HEK293 (cell line): ENCODE results near the gene ACOT9.

Source experiments
- FEZF1 ChIP-seq: fragments of 450-650 bp; formaldehyde crosslinking; IDR thresholded peaks from 2 replicates; pipeline ENCODE4 v1.5.1; 2016; ENCODE audit warnings: missing biosample characterization, missing genetic modification characterization
- HOXC10 ChIP-seq: sonication (generic); formaldehyde crosslinking; IDR thresholded peaks from 2 replicates; pipeline ENCODE4 v1.8.1; 2023; ENCODE audit warnings: mild to moderate bottlenecking, missing genetic modification reagents
- PRDM2 ChIP-seq: fragments of 450-650 bp; formaldehyde crosslinking; IDR thresholded peaks from 2 replicates; pipeline ENCODE4 v1.5.1; 2016; ENCODE audit warnings: missing biosample characterization, missing genetic modification characterization, borderline replicate concordance
- TCF7L2 ChIP-seq: IDR thresholded peaks from 2 replicates; pipeline ENCODE4 v1.6.1; 2011; ENCODE audit warnings: low read depth, mild to moderate bottlenecking, inconsistent platforms, low read length, moderate library complexity, borderline replicate concordance
- ZBTB44 ChIP-seq: fragments of 450-650 bp; IDR thresholded peaks from 2 replicates; pipeline ENCODE4 v1.5.1; 2018; ENCODE audit warnings: missing biosample characterization, mild to moderate bottlenecking, missing genetic modification characterization
- ZBTB8A ChIP-seq: fragments of 450-650 bp; formaldehyde crosslinking; IDR thresholded peaks from 2 replicates; pipeline ENCODE4 v1.5.1; 2016; ENCODE audit warnings: missing biosample characterization, missing genetic modification characterization
- ZIC2 ChIP-seq: fragments of 450-650 bp; formaldehyde crosslinking; IDR thresholded peaks from 2 replicates; pipeline ENCODE4 v1.5.1; 2016; ENCODE audit warnings: missing biosample characterization, missing genetic modification characterization
- ZNF148 ChIP-seq: fragments of 450-650 bp; formaldehyde crosslinking; IDR thresholded peaks from 2 replicates; pipeline ENCODE4 v1.5.0; 2017; ENCODE audit warnings: missing biosample characterization, missing genetic modification characterization, borderline replicate concordance
- ZNF18 ChIP-seq: fragments of 450-650 bp; formaldehyde crosslinking; IDR thresholded peaks from 2 replicates; pipeline ENCODE4 v1.5.1; 2016; ENCODE audit warnings: missing biosample characterization, missing genetic modification characterization
- ZNF211 ChIP-seq: fragments of 450-650 bp; formaldehyde crosslinking; IDR thresholded peaks from 2 replicates; pipeline ENCODE4 v1.5.1; 2016; ENCODE audit warnings: low read depth, missing biosample characterization, missing genetic modification characterization
- ZNF221 ChIP-seq: fragments of 450-650 bp; formaldehyde crosslinking; IDR thresholded peaks from 2 replicates; pipeline ENCODE4 v1.5.1; 2017; ENCODE audit warnings: missing biosample characterization, missing genetic modification characterization, borderline replicate concordance
- ZNF223 ChIP-seq: fragments of 450-650 bp; formaldehyde crosslinking; IDR thresholded peaks from 2 replicates; pipeline ENCODE4 v1.5.1; 2016; ENCODE audit warnings: missing biosample characterization, missing genetic modification characterization
- ZNF239 ChIP-seq: fragments of 450-650 bp; formaldehyde crosslinking; IDR thresholded peaks from 2 replicates; pipeline ENCODE4 v1.5.1; 2016; ENCODE audit warnings: missing biosample characterization, missing genetic modification characterization
- ZNF341 ChIP-seq: fragments of 450-650 bp; formaldehyde crosslinking; IDR thresholded peaks from 2 replicates; pipeline ENCODE4; 2016; ENCODE audit warnings: low read depth, missing biosample characterization, missing genetic modification characterization
- ZNF350 ChIP-seq: fragments of 450-650 bp; formaldehyde crosslinking; IDR thresholded peaks from 2 replicates; pipeline ENCODE4 v1.5.0; 2017; ENCODE audit warnings: missing biosample characterization, mild to moderate bottlenecking, missing genetic modification characterization
- ZNF416 ChIP-seq: fragments of 450-650 bp; formaldehyde crosslinking; IDR thresholded peaks from 2 replicates; pipeline ENCODE4 v1.5.1; 2016; ENCODE audit warnings: missing biosample characterization, missing genetic modification characterization
- ZNF521 ChIP-seq: fragments of 450-650 bp; formaldehyde crosslinking; IDR thresholded peaks from 2 replicates; pipeline ENCODE4 v1.5.1; 2017; ENCODE audit warnings: missing biosample characterization, mild to moderate bottlenecking, missing genetic modification characterization
- ZNF529 ChIP-seq: fragments of 450-650 bp; formaldehyde crosslinking; IDR thresholded peaks from 2 replicates; pipeline ENCODE4 v1.5.1; 2017; ENCODE audit warnings: missing genetic modification characterization, missing biosample characterization; ENCODE audit not compliant: insufficient replicate concordance
- ZNF645 ChIP-seq: fragments of 450-650 bp; formaldehyde crosslinking; IDR thresholded peaks from 2 replicates; pipeline ENCODE4; 2016; ENCODE audit warnings: missing biosample characterization, missing genetic modification characterization
- ZNF747 ChIP-seq: fragments of 450-650 bp; formaldehyde crosslinking; IDR thresholded peaks from 2 replicates; pipeline ENCODE4 v1.5.1; 2016; ENCODE audit warnings: missing biosample characterization, missing genetic modification characterization
- ZNF792 ChIP-seq: fragments of 450-650 bp; formaldehyde crosslinking; IDR thresholded peaks from 2 replicates; pipeline ENCODE4 v1.5.1; 2016; ENCODE audit warnings: missing biosample characterization, missing genetic modification characterization
- ZSCAN23 ChIP-seq: fragments of 450-650 bp; formaldehyde crosslinking; IDR thresholded peaks from 2 replicates; pipeline ENCODE4 v1.5.1; 2016; ENCODE audit warnings: missing biosample characterization, missing genetic modification characterization
- TF ChIP-seq, protein P1 (sequence below): fragments of 450-650 bp; formaldehyde crosslinking; IDR thresholded peaks from 2 replicates; pipeline ENCODE4 v1.5.1; 2016; ENCODE audit warnings: missing biosample characterization, missing genetic modification characterization

ACOT9 gene

GRCh38 chrX:23782863-23783588, 40.0 kb upstream of the ACOT9 start, which contains the start of gene SAT1 (continued):
- no peak for TF ChIP-seq PRDM2 (tag by site-specific recombination)
- no peak for TF ChIP-seq ZNF747 (tag by site-specific recombination)
- peak; percentile 65 for TF ChIP-seq ZNF18
- TF ChIP-seq ZNF223 (tag by site-specific recombination), result no peak
- peak; percentile 59 for TF ChIP-seq ZBTB8A (tag by site-specific recombination)
- TF ChIP-seq ZNF416 (tag by site-specific recombination), result no peak
- TF ChIP-seq HOXC10 (CRISPR knock-in tag), result no peak
- TF ChIP-seq ZIC2 (tag by site-specific recombination), result peak; percentile 29; the same call in 1 of the 2 replicates
- TF ChIP-seq TCF7L2, result no peak
- TF ChIP-seq ZNF239 (tag by site-specific recombination), result no peak
- no peak for TF ChIP-seq ZNF148 (tag by site-specific recombination)
- TF ChIP-seq ZNF211 (tag by site-specific recombination), result no peak
- no peak for TF ChIP-seq ZNF645 (tag by site-specific recombination)
- 0 out of 2 replicates have a peak, but pooled peaks have one; percentile 23 for TF ChIP-seq ZBTB44 (tag by site-specific recombination)
- TF ChIP-seq ZNF350 (tag by site-specific recombination), result no peak
- TF ChIP-seq ZNF341 (tag by site-specific recombination), result no peak
- TF ChIP-seq ZNF521 (tag by site-specific recombination), result no peak
- TF ChIP-seq, protein P1, sequence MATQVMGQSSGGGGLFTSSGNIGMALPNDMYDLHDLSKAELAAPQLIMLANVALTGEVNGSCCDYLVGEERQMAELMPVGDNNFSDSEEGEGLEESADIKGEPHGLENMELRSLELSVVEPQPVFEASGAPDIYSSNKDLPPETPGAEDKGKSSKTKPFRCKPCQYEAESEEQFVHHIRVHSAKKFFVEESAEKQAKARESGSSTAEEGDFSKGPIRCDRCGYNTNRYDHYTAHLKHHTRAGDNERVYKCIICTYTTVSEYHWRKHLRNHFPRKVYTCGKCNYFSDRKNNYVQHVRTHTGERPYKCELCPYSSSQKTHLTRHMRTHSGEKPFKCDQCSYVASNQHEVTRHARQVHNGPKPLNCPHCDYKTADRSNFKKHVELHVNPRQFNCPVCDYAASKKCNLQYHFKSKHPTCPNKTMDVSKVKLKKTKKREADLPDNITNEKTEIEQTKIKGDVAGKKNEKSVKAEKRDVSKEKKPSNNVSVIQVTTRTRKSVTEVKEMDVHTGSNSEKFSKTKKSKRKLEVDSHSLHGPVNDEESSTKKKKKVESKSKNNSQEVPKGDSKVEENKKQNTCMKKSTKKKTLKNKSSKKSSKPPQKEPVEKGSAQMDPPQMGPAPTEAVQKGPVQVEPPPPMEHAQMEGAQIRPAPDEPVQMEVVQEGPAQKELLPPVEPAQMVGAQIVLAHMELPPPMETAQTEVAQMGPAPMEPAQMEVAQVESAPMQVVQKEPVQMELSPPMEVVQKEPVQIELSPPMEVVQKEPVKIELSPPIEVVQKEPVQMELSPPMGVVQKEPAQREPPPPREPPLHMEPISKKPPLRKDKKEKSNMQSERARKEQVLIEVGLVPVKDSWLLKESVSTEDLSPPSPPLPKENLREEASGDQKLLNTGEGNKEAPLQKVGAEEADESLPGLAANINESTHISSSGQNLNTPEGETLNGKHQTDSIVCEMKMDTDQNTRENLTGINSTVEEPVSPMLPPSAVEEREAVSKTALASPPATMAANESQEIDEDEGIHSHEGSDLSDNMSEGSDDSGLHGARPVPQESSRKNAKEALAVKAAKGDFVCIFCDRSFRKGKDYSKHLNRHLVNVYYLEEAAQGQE (tag by site-specific recombination), result no peak
- no peak for TF ChIP-seq ZNF792
- TF ChIP-seq ZSCAN23, result peak; percentile 68; the same call in 1 of the 2 replicates
- TF ChIP-seq FEZF1 (tag by site-specific recombination), result peak; percentile 69
- TF ChIP-seq ZNF221 (tag by site-specific recombination), result no peak
- no peak for TF ChIP-seq ZNF529 (tag by site-specific recombination)
